Aorta (tissue), 5 donors: ENCODE data around the gene CCDC81. TPM values are rescaled to one million over a fixed set of nuclear protein-coding genes. Genes with fewer than 3 reads are reported as not detected.
"Not testable (repeated sequence)": the region's sequence is repeated elsewhere in the genome, so short reads cannot be mapped to it uniquely, and the experiment has no call there.

Experiments
- ATAC-seq: fragments of 200-7000 bp; cut with Tn5 transposase; one replicate; pipeline ENCODE4 v1.9.1; 2022; ENCODE audit warnings: moderate library complexity; ENCODE audit not compliant: low FRiP score
- DNase-seq, 2 donors: peaks; one replicate each; pipeline ENCODE4 v3.0.0-alpha.2; 2020
- H3K27ac ChIP-seq, 2 donors: one replicate each; pipeline ENCODE4 v1.5.1; 2013; ENCODE audit warnings: low read length in 2 of 2, mild to moderate bottlenecking in 2 of 2, moderate library complexity in 2 of 2, control low read depth in 1 of 2, inconsistent platforms in 1 of 2, low read depth in 1 of 2
- H3K27me3 ChIP-seq, 2 donors: one replicate each; pipeline ENCODE4 v1.6.1; 2013; ENCODE audit warnings: control low read depth in 1 of 2, low read length in 1 of 2, mild to moderate bottlenecking in 1 of 2, moderate library complexity in 1 of 2; ENCODE audit not compliant: insufficient read depth in 2 of 2, control insufficient read depth in 1 of 2
- H3K36me3 ChIP-seq, 2 donors: one replicate each; pipeline ENCODE4 v1.6.1; 2013; ENCODE audit warnings: control low read depth in 1 of 2, low read length in 1 of 2, mild to moderate bottlenecking in 1 of 2; ENCODE audit not compliant: insufficient read depth in 2 of 2, control insufficient read depth in 1 of 2
- H3K4me1 ChIP-seq, 2 donors: one replicate each; pipeline ENCODE4 v1.6.1; 2013; ENCODE audit warnings: low read length in 2 of 2, control low read depth in 1 of 2, mild to moderate bottlenecking in 1 of 2, moderate library complexity in 1 of 2; ENCODE audit not compliant: insufficient read depth in 2 of 2, control insufficient read depth in 1 of 2
- H3K4me3 ChIP-seq, 2 donors: one replicate each; pipeline ENCODE4 v1.5.1; 2013; ENCODE audit warnings: low read length in 2 of 2, control low read depth in 1 of 2, mild to moderate bottlenecking in 1 of 2
- H3K9me3 ChIP-seq: one replicate; pipeline ENCODE4 v1.6.1; 2013; ENCODE audit warnings: mild to moderate bottlenecking, low read length; ENCODE audit not compliant: control insufficient read depth
- WGBS, 2 donors: extraction: QIAGEN DNeasy Blood & Tissue Kit; methylation state at CpG; one replicate each; pipeline ENCODE4 v1.1.7; 2013; 5-methylcytosine and 5-hydroxymethylcytosine counted together
- intact Hi-C, 2 donors: fragments of 100-400 bp; cut with DNase I; formaldehyde crosslinking; loops; one replicate each; pipeline versions ENCODE4 v1.14.2 to v1.15.0; 2022
- polyA plus RNA-seq, 2 donors: library from polyadenylated mRNA; stranded (reverse); fragments of 200-250 nt; gene quantifications; one replicate each; pipeline ENCODE4 v1.2.3, GENCODE V29; 2013
- total RNA-seq, 2 donors: library from RNA; stranded (reverse); fragmentation: NEBNext Ultra II Directional; extraction: Animal tissue kit (Norgen Biotek cat#: 25700); gene quantifications; one replicate each; pipeline ENCODE4 v1.2.1, GENCODE V29; 2021
- donor health status: healthy with polysubstance abuse.
- donor health status: Bipolar disorder and iron deficiency.
- donor health status: DM: no; HTN: no; CAD: no.
- donor health status: DM: no; HTN: no; CAD: no.
- donor health status: DM: yes; HTN: yes; CAD: no.

CCDC81 gene
- total and polyA plus RNA-seq, 4 donors = 0.63 to 7.0 (median 2.3) TPM

DNA sequence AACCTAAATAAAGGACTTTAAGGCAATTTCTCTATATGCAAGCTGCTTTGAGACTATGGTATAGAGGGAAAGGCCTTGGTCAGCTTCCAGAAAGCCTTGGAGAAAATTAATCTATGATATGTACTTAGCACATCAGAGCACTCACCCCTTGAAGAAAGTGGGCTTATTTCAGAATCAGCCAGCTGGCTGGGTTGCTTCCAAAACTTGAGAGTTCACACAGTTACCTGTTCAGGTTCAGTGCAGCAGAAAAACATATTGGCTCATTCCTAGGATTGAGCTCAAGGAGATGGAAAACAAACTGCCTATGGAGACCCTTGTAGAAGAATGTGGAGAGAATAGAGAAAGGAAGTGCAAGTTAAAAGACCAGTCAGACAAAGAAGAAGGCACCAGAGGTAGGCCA is 22.7 kb downstream of the CCDC81 start:
- no peak overlapping the region for H3K4me3 ChIP-seq
- ATAC-seq (no peak), DNase-seq (no peak)
- H3K9me3 ChIP-seq = no peaks in the 10 kb centered on the region
- H3K27ac ChIP-seq = no peak overlapping the region
- no peaks in the 10 kb centered on the region for H3K27me3 ChIP-seq
- no peaks in the 10 kb centered on the region for H3K4me1 ChIP-seq
- no peaks in the 10 kb centered on the region for H3K36me3 ChIP-seq
- intact Hi-C loops = no loop called here

DNA sequence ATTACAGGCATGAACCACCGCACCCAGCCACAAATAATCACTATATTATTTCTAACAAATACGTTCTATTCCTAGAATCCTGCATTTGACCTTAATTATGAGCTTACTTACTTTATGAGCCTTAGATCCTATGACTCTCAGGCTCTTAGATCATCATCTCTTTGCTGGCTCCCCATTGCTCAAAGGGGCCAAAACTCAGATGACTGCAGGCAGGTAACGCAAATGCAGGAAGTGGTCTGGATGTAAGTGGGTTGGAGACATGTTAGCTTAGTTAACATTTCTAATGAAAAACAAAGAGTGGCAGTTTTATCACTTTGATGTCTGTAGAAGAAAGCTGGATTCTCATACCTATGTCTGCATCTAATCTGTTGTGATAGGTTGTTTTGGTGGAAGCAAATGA is 23.4 kb downstream of the CCDC81 start:
- Histone ChIP-seq H3K4me3 (no peak overlapping the region), H3K27me3 (no peaks in the 10 kb centered on the region), H3K36me3 (no peaks in the 10 kb centered on the region), H3K4me1 (no peaks in the 10 kb centered on the region), H3K27ac (no peak overlapping the region), H3K9me3 (no peaks in the 10 kb centered on the region)
- 96 to 97% methylated on average over 3 of the region's 3 CpGs for WGBS, 2 donors
- intact Hi-C loops = no loop called here
- DNase-seq (no peak), ATAC-seq (no peak)

DNA sequence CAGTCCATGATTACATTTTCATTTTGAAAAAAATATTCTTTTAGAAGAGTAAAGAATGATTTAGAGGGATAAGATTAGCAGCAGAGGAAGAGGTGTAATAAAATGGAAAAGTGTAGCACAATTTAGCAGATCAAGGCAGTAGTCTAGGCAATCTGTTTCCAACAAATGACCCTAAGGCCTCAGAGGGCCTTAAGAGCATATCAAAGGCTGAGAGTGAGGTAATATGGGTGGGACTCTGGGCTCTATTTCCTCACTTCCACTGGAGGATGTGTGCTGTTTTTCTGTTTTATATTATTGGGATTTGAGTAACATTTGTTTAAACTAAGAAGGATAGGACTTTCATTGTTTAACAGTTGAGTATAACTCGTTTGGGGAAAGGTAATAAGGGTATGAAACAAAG is 28.8 kb downstream of the CCDC81 start:
- Histone ChIP-seq H3K4me3 (no peak overlapping the region), H3K4me1 (no peaks in the 10 kb centered on the region), H3K36me3 (no peaks in the 10 kb centered on the region), H3K9me3 (no peaks in the 10 kb centered on the region), H3K27me3 (no peaks in the 10 kb centered on the region), H3K27ac (no peak overlapping the region)
- DNase-seq (no peak), ATAC-seq (no peak)
- intact Hi-C loops = no loop called here
- 88 to 100% methylated on average over 1 of the region's 1 CpG for WGBS, 2 donors

DNA sequence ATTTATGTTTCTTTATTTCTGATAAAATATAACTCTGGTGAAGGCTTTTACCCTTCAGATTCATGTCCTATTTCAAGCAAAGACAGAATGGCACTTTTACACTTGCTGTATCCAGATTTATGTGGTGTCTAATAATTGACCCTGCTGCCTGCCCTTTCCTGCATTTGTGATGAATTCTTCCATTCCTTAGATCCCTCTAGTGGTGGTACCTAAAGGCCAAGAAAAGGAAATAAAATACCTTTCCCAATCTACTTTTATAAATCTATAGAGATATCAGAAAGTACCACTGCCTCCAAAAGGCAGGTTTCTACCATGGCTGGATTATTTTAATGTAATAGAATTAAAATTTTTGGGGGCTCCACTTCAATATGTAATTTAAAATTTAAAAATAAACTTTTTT is 34.2 kb downstream of the CCDC81 start:
- Histone ChIP-seq H3K27me3 (no peaks in the 10 kb centered on the region), H3K27ac (no peak overlapping the region), H3K36me3 (no peaks in the 10 kb centered on the region), H3K4me3 (no peak overlapping the region), H3K9me3 (no peaks in the 10 kb centered on the region), H3K4me1 (no peaks in the 10 kb centered on the region)
- no peak for ATAC-seq
- intact Hi-C loops = no loop called here
- no peak for DNase-seq

DNA sequence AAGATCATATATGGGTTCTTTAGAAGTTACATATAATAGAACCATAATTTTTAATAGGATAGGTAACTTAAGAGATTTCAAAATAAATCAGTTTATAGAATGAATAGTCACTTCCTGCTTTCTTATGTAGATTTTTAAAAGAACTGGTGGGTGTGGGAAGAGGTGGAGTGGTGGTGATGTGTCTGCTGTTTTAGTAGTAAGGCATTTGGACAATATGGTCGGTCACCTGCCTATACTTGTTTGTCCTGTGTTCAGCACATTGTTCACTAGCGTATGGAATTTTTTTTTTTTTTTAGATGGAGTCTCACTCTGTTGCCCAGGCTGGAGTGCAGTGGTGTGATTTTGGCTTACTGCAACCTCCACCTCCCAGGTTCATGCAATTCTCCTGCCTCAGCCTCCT is 39.3 kb downstream of the CCDC81 start:
- Histone ChIP-seq H3K27me3 (no peaks in the 10 kb centered on the region), H3K4me3 (no peak overlapping the region), H3K9me3 (no peaks in the 10 kb centered on the region), H3K36me3 (no peaks in the 10 kb centered on the region), H3K27ac (no peak overlapping the region), H3K4me1 (no peaks in the 10 kb centered on the region)
- no peak for ATAC-seq
- no peak for DNase-seq
- intact Hi-C loops = no loop called here
- WGBS, 2 donors = 96 to 97% methylated on average over 2 of the region's 2 CpGs

DNA sequence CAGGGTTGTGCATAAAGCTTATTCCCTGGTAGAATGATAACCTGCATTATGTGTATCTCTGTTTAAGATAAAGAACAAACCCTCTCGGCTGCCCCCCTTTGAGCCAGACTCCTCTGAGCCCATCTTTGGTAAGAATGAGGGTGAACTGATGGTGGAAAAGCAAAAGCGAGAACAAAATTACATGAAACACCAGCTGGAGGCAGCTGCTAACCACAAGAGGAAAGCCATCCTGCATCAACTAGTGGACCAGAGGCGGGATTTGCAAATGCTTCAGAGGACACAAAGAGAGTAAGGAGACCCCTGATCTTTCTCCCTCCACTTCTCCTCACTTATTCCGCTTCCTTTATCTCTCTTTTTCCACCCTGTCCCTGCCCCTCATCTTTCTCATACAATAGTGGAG is 40.3 kb downstream of the CCDC81 start:
- Histone ChIP-seq H3K4me3 (no peak overlapping the region), H3K36me3 (no peaks in the 10 kb centered on the region), H3K9me3 (no peaks in the 10 kb centered on the region), H3K4me1 (no peaks in the 10 kb centered on the region), H3K27me3 (no peaks in the 10 kb centered on the region), H3K27ac (no peak overlapping the region)
- intact Hi-C loops = no loop called here
- no peak for ATAC-seq
- 92 to 97% methylated on average over 4 of the region's 4 CpGs for WGBS, 2 donors
- DNase-seq = no peak

DNA sequence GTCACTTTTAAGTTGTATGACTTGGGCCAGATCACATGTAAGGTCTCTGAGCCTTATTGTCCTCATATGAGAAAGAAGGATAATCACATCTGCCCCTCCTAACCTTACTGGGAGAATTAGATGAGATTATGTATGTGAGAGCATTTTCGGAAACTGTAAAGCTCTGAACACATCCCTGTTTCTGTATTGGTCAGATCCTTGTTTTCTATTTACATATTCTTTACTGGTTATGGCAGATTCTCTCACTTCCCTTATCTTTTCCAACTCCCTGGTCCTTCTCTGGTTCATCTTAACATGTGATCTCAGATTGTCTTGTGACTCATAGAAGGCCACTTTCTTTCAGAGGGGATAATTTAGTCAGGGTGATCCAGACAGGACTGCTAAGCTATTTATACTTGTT is 41.8 kb downstream of the CCDC81 start:
- Histone ChIP-seq H3K36me3 (no peaks in the 10 kb centered on the region), H3K4me1 (no peaks in the 10 kb centered on the region), H3K27ac (no peak overlapping the region), H3K4me3 (no peak overlapping the region), H3K27me3 (no peaks in the 10 kb centered on the region), H3K9me3 (no peaks in the 10 kb centered on the region)
- intact Hi-C loops = no loop called here
- WGBS, 2 donors = 97 to 100% methylated on average over 1 of the region's 1 CpG
- DNase-seq (no peak), ATAC-seq (no peak)

DNA sequence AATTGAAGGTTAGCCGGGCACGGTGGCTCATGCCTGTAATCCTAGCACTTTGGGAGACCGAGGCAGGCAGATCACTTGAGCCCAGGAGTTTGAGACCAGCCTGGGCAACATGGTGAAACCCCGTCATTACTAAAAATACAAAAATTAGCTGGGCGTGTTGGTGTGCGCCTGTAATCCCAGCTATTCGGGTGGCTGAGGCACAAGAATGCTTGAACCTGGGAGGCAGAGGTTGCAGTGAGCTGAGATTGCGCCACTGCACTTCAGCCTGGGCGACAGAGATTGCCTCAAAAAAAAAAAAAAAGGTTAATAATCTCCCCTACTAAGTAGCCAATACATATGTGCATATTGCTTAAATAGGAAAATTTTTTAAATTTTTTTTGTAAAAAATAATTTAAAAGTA is 42.3 kb downstream of the CCDC81 start:
- WGBS, 2 donors = 94% methylated on average over 9 of the region's 9 CpGs
- intact Hi-C loops = not testable (repeated sequence)

DNA sequence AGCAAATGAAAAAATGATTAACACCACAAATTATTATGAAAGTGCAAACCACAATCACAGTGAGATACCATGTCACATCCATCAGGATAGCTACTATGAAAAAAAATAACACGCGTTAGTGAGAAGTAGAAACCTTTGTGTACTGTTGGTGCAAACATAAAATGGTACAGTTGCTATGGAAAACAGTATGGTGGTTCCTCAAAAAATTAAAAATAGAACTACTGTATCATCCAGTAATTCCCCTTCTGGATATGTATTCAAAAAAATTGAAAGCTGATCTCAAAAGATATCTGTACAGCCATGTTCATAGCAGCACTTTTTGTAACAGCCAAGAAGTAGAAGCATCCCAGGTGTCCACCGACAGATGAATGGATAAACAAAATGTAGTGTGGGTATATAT is 43.4 kb downstream of the CCDC81 start:
- no peaks in the 10 kb centered on the region for H3K36me3 ChIP-seq
- H3K27me3 ChIP-seq = no peaks in the 10 kb centered on the region
- H3K27ac ChIP-seq = no peak overlapping the region
- no peak overlapping the region for H3K4me3 ChIP-seq
- intact Hi-C loops = no loop called here
- no peaks in the 10 kb centered on the region for H3K9me3 ChIP-seq
- ATAC-seq (no peak), DNase-seq (no peak)
- WGBS, 2 donors = 95 to 96% methylated on average over 3 of the region's 3 CpGs
- H3K4me1 ChIP-seq = peaks cover 0 to under 1% of the 10 kb centered on the region in 2 donors

More for the DNA sequence above, 42.3 kb downstream of the CCDC81 start:
- not testable (repeated sequence) for H3K27me3 ChIP-seq, H3K4me1 ChIP-seq, H3K4me3 ChIP-seq, H3K27ac ChIP-seq, H3K36me3 ChIP-seq, DNase-seq, H3K9me3 ChIP-seq, ATAC-seq
